HG03025 (cell line): ENCODE results near the gene BTBD7.
"Not testable (repeated sequence)": the region's sequence is repeated elsewhere in the genome, so short reads cannot be mapped to it uniquely, and the experiment has no call there.

Source experiments
- ATAC-seq: cut with Tn5 transposase; IDR thresholded peaks from one replicate; pipeline ENCODE4 v1.9.1; 2021; ENCODE audit warnings: mild to moderate bottlenecking, moderate library complexity; ENCODE audit not compliant: unreplicated experiment, low FRiP score

BTBD7 gene, protein sequence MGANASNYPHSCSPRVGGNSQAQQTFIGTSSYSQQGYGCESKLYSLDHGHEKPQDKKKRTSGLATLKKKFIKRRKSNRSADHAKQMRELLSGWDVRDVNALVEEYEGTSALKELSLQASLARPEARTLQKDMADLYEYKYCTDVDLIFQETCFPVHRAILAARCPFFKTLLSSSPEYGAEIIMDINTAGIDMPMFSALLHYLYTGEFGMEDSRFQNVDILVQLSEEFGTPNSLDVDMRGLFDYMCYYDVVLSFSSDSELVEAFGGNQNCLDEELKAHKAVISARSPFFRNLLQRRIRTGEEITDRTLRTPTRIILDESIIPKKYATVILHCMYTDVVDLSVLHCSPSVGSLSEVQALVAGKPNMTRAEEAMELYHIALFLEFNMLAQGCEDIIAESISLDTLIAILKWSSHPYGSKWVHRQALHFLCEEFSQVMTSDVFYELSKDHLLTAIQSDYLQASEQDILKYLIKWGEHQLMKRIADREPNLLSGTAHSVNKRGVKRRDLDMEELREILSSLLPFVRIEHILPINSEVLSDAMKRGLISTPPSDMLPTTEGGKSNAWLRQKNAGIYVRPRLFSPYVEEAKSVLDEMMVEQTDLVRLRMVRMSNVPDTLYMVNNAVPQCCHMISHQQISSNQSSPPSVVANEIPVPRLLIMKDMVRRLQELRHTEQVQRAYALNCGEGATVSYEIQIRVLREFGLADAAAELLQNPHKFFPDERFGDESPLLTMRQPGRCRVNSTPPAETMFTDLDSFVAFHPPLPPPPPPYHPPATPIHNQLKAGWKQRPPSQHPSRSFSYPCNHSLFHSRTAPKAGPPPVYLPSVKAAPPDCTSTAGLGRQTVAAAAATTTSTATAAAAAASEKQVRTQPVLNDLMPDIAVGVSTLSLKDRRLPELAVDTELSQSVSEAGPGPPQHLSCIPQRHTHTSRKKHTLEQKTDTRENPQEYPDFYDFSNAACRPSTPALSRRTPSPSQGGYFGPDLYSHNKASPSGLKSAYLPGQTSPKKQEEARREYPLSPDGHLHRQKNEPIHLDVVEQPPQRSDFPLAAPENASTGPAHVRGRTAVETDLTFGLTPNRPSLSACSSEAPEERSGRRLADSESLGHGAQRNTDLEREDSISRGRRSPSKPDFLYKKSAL

GRCh38 chr14:93332853-93333630 lies at the start of gene BTBD7:
Gene BTBD7, minus strand, starts transcription at chr14:93333036. Its CDS starts 36,985 bp downstream, at chr14:93296051.
- peak; percentile 84 for ATAC-seq

- ATAC-seq = no peak
These were observed 48.8 kb upstream of the BTBD7 start for GRCh38 chr14:93381644-93382043.

- no peak for ATAC-seq
These were observed 47.0 kb upstream of the BTBD7 start for GRCh38 chr14:93379831-93380230.

GRCh38 chr14:93375673-93376156 lies 42.9 kb upstream of the BTBD7 start:
- ATAC-seq = peak; percentile 98

- ATAC-seq = peak; percentile 96
These were observed 37.0 kb upstream of the BTBD7 start for GRCh38 chr14:93369713-93370266.

DNA sequence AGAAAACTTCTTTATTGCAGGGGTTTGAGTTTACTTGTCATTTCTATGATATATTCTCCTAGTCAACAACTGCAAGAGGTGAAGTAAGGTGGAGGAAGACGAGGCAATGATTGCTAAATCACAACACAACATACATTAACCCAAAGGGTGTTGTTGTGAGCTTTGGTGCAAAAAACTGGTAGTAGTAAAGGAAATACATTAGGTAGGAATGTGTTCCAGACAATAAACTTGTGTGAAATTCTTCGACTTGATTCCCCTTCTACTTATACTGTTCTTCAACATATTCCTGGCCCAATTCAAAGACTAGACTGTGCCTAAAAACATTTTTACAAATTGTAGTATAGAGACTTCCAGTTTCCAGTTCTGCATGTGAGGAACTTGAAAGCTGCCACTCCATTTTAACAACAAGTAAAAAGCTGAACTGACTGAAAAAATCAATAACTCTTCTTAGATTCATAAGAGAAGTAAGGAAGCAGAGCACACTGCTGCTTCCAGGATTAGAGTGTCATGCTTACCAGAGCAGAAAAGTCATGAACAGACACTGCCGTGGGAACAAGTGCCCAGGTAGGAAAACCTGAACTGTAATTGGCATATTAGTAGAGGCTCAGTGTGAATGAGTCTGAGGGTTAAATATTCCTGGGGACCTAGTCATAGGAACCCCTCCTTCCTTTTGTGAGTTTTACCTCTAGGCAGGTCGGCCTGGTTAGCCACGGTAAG lies 36.3 kb upstream of the BTBD7 start:
- ATAC-seq = peak; percentile 8

GRCh38 chr14:93354873-93355272 lies 22.0 kb upstream of the BTBD7 start:
- not testable (repeated sequence) for ATAC-seq

- no peak for ATAC-seq
These were observed 15.5 kb upstream of the BTBD7 start for GRCh38 chr14:93348292-93348691.

DNA sequence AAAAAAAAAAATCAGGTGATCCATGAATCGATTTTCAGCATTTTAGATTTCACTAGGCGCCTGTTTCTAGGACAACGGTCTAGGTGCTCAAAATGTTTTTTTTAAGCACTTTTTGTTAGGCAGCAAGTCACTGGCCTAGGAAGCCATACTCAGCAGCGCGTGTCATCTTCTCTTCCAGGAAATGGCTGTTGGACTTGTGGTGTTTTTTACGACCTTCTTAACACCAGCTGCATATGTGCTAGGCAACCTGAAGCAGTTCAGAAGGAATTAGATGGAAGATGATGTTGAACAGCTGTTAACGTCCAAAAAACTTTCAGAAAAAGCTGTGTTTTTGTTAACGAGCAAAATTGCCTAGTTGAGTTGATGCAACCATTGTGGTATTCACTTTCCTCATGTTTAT lies 15.0 kb upstream of the BTBD7 start:
- no peak for ATAC-seq

GRCh38 chr14:93346926-93347721 lies 14.3 kb upstream of the BTBD7 start, which contains the start of gene COX8C:
Gene COX8C, plus strand, starts transcription at chr14:93347182. Its CDS starts 87 bp downstream, at chr14:93347269.
- no peak for ATAC-seq

DNA sequence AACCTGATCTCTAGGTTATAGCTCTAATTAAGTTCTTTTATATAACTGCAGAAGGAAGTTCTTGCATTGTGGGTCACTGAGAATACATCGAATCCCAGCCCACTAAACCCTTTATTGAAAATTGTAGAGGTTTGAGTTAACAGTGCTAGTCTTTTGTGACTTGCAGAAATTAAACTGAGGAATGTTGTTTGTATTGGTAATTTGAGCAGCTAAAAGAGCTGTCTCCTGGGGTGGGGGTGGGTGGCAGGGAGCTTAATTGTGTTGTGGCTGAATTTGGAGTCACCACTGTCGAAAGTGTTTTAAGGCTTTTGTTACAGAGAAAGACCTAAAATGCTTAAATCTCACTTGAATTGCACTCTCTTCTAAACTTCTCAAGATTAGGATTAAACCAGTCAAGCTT lies 11.0 kb upstream of the BTBD7 start:
- ATAC-seq = no peak

DNA sequence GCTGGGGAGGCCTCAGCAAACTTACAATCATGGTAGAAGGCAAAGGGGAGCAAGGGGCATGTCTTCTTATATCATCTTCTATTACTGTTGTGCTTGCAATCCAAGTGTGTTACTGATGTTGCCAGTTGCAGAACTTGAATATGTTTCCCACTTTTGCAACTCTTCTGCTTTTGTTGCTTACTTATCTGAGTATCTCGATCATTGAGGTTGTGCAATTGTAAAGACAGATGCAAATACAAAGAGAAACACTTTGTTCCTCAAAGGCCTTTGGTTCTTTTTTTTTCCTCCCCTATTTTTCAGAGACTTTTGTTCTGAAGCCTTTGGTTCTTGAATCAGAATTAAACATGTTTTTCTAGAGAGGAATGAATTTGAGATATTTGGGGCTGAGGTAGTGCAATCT lies 10.4 kb upstream of the BTBD7 start:
- no peak for ATAC-seq

GRCh38 chr14:93337884-93338283 lies 5.0 kb upstream of the BTBD7 start:
- ATAC-seq = no peak

DNA sequence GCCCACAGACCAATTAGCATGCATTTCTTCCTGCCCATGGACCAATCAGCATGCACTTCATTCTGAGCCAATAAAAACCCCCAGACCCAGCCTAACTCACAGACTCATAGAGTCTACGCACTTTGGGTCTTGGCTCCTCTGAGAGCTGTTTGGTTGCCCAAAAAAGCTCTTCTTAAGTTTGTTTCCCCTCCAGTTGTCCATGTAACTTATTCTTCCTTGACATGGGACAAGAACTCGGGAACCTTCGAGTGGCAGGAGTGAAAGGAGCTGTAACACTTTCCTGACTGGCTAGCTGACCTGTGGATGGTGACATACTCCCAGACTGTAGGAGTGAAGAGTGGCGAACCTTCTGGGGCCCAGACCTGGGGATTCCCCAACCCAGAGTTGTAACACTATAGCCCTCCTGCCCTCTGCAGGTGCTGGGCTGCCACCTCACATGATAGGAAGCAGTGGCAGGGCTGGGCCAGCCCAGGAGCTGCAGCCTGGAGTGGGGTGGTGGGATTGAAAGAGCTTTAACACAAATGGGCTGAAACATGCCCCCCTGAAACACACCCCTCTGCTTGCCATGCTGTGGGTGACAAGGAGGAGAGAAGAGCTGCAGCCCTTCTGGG lies 4.4 kb upstream of the BTBD7 start:
- ATAC-seq = no peak

DNA sequence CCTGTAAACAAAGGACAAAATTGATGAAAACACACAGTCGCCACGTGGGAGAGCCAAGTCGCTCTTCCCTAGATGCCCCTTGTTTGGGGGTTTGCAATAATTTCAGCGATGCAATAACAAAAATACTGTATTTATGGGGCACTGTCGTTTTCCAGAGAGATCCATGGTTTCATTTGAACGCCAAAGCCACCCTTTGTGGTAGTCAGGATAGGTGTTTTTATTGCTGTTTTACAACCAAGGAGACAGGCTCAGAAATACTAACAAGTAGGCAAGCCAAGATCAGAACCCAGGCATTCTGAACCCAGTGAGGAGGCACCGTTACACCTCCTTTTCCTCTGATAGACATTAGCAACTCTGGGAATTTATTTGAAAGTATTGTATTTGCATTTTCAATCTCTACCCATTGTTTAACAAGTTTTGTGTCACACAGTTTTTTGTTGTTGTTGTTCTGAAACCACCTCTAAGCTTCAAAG lies 831 bp upstream of the BTBD7 start:
- no peak for ATAC-seq

GRCh38 chr14:93332397-93332852 lies 411 bp downstream of the BTBD7 start:
- peak; percentile 48 for ATAC-seq

DNA sequence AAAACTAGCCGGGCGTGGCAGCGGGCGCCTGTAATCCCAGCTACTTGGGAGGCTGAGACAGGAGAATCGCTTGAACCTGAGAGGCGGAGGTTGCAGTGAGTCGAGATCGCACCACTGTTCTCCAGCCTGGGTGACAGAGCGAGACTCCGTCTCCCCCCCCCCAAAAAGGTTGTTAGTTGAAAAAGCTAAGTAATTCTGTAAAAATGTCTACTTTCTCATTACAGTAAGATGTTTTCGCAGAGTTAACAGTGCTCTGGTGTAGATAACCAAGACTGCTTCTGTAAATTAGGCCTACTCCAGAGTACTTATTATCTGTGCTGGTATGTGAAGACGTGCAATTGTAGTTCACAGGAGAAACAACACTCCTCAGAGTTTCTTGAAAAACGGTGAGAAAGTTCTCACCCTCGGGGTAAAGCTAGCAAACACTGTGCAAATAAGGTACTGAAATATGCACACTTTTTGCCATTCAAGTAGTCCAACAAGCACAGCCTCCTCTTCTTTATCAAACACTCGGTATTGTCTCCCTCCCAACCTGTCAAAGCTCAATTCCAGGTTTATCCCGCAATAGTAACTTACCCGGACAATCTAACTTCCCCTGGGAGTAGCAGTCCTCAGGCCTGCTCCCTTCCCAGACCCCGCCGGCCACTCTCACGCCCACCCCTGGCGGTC lies 974 bp downstream of the BTBD7 start:
- peak; percentile 5 for ATAC-seq
